IMR-90 (cell line): Measurements from ENCODE around the gene FAM193A. TPM values are rescaled to one million over a fixed set of nuclear protein-coding genes. Genes with fewer than 3 reads are reported as not detected.

Experiments used
- ATAC-seq: fragments of 200-7000 bp; cut with Tn5 transposase; 2 replicates; pipeline ENCODE4 v1.9.1; 2020; ENCODE audit warnings: low read depth, mild to moderate bottlenecking, moderate library complexity
- BruUV-seq: library from RNA; stranded (reverse); fragments of 400-500 nt; replicated peaks from 2 replicates; lab custom pipeline; 2021; lab: Mats Ljungman, UMichigan
- CTCF ChIA-PET: fragments of 300-600 bp; formaldehyde crosslinking; extraction: SDS; loops from one replicate; lab custom pipeline; 2021; ENCODE audit warnings: antibody characterized with exemption; lab: Yijun Ruan, JAX
- POLR2A ChIA-PET: fragments of 300-600 bp; sonication (Branson Sonifier 250); formaldehyde crosslinking; loops from one replicate; lab custom pipeline; 2022; ENCODE audit warnings: antibody characterized with exemption; ENCODE audit not compliant: unreplicated experiment; lab: Charles Lee
- DNase-seq: peaks from one replicate; pipeline ENCODE4 v3.0.0; 2013
- H2AFZ ChIP-seq: replicated peaks from 2 replicates; pipeline ENCODE3; 2013; ENCODE audit warnings: low read length, mild to moderate bottlenecking; ENCODE audit not compliant: poor library complexity
- H2AK5ac ChIP-seq: 2 replicates; pipeline ENCODE4 v1.6.1; 2013; ENCODE audit warnings: low read depth, low read length, inconsistent platforms
- H2AK9ac ChIP-seq: replicated peaks from 2 replicates; pipeline ENCODE3; 2013; ENCODE audit warnings: mild to moderate bottlenecking, low read depth, low read length, moderate library complexity; ENCODE audit not compliant: poor library complexity
- H2BK120ac ChIP-seq: 2 replicates; pipeline ENCODE4 v1.6.1; 2013; ENCODE audit warnings: low read depth, low read length, inconsistent platforms
- H2BK15ac ChIP-seq: 3 replicates; pipeline ENCODE4 v1.6.1; 2013; ENCODE audit warnings: low read depth, low read length, inconsistent platforms
- H2BK20ac ChIP-seq: 2 replicates; pipeline ENCODE4 v1.6.1; 2013; ENCODE audit warnings: low read depth, mild to moderate bottlenecking, inconsistent platforms, low read length, moderate library complexity
- H2BK5ac ChIP-seq: 2 replicates; pipeline ENCODE4 v1.6.1; 2013; ENCODE audit warnings: mild to moderate bottlenecking, low read depth, low read length, inconsistent platforms; ENCODE audit not compliant: poor library complexity, severe bottlenecking
- H3K14ac ChIP-seq: replicated peaks from 2 replicates; pipeline ENCODE4 v1.6.1; 2013; ENCODE audit warnings: low read depth, low read length, inconsistent platforms
- H3K18ac ChIP-seq: 2 replicates; pipeline ENCODE4 v1.6.1; 2013; ENCODE audit warnings: low read depth, low read length, control low read depth
- H3K23ac ChIP-seq: 2 replicates; pipeline ENCODE4 v1.6.1; 2013; ENCODE audit warnings: low read depth, low read length, inconsistent platforms
- H3K27ac ChIP-seq: 2 replicates; pipeline ENCODE4 v1.5.1; 2013; ENCODE audit warnings: mild to moderate bottlenecking, control low read depth, low read length; ENCODE audit not compliant: insufficient read depth
- H3K27me3 ChIP-seq: 2 replicates; pipeline ENCODE4 v1.6.1; 2013; ENCODE audit warnings: low read length; ENCODE audit not compliant: control insufficient read depth, insufficient read depth
- H3K36me3 ChIP-seq: 2 replicates; pipeline ENCODE4 v1.6.1; 2013; ENCODE audit warnings: low read length, mixed read lengths; ENCODE audit not compliant: control insufficient read depth, insufficient read depth
- H3K4ac ChIP-seq: 2 replicates; pipeline ENCODE4 v1.6.1; 2013; ENCODE audit warnings: low read depth, low read length, inconsistent platforms
- H3K4me1 ChIP-seq: 2 replicates; pipeline ENCODE4 v1.6.1; 2013; ENCODE audit warnings: low read length, mixed read lengths; ENCODE audit not compliant: control insufficient read depth, insufficient read depth
- H3K4me2 ChIP-seq: 2 replicates; pipeline ENCODE4 v1.6.1; 2013; ENCODE audit warnings: low read depth, mild to moderate bottlenecking, control low read depth, low read length, moderate library complexity
- H3K4me3 ChIP-seq: 2 replicates; pipeline ENCODE4 v1.5.1; 2013; ENCODE audit warnings: low read depth, mild to moderate bottlenecking, control low read depth, low read length, moderate library complexity; ENCODE audit not compliant: insufficient read depth
- H3K56ac ChIP-seq: 2 replicates; pipeline ENCODE4 v1.6.1; 2013; ENCODE audit warnings: low read length, inconsistent platforms; ENCODE audit not compliant: insufficient read depth; ENCODE audit errors: extremely low read depth
- H3K79me1 ChIP-seq, 2 experiments: 2 replicates each; pipeline ENCODE4 v1.6.1; 2013; ENCODE audit warnings: low read length in 2 of 2, inconsistent platforms in 1 of 2, low read depth in 1 of 2
- H3K9ac ChIP-seq: 2 replicates; pipeline ENCODE4 v1.6.1; 2013; ENCODE audit warnings: low read depth, low read length, control low read depth
- H3K9me1 ChIP-seq: 2 replicates; pipeline ENCODE4 v1.6.1; 2013; ENCODE audit warnings: low read length, inconsistent platforms; ENCODE audit not compliant: insufficient read depth
- H3K9me3 ChIP-seq: 2 replicates; pipeline ENCODE4 v1.6.1; 2013; ENCODE audit warnings: low read length; ENCODE audit not compliant: control insufficient read depth, insufficient read depth
- H4K20me1 ChIP-seq: 2 replicates; pipeline ENCODE4 v1.6.1; 2013; ENCODE audit warnings: low read length, inconsistent platforms; ENCODE audit not compliant: insufficient read depth
- H4K5ac ChIP-seq: 2 replicates; pipeline ENCODE4 v1.6.1; 2013; ENCODE audit warnings: mild to moderate bottlenecking, low read depth, low read length, control low read depth
- H4K8ac ChIP-seq, 2 experiments: 2 replicates each; pipeline ENCODE4 v1.6.1; 2013; ENCODE audit warnings: low read depth in 2 of 2, low read length in 2 of 2, control low read depth in 1 of 2, inconsistent platforms in 1 of 2
- H4K91ac ChIP-seq: 2 replicates; pipeline ENCODE4 v1.6.1; 2013; ENCODE audit warnings: low read depth, low read length, inconsistent platforms; ENCODE audit not compliant: insufficient read depth
- BHLHE40 ChIP-seq: fragments of 150-350 bp; IDR thresholded peaks from 2 replicates; pipeline ENCODE4 v1.6.1; 2016; ENCODE audit warnings: mild to moderate bottlenecking, low read depth, low read length
- CEBPB ChIP-seq: IDR thresholded peaks from 2 replicates; pipeline ENCODE4 v1.6.1; 2012; ENCODE audit warnings: low read depth, low read length, improper control_type of control experiment
- FOS ChIP-seq: fragments of 150-350 bp; IDR thresholded peaks from 2 replicates; pipeline ENCODE4 v1.6.1; 2016; ENCODE audit warnings: low read depth, low read length
- MAFK ChIP-seq: IDR thresholded peaks from 2 replicates; pipeline ENCODE4 v1.6.1; 2012; ENCODE audit warnings: low read depth, low read length, improper control_type of control experiment
- RAD21 ChIP-seq: IDR thresholded peaks from 2 replicates; pipeline ENCODE4 v1.6.1; 2012; ENCODE audit warnings: low read length, improper control_type of control experiment
- RFX5 ChIP-seq: IDR thresholded peaks from 2 replicates; pipeline ENCODE4 v1.8.0; 2012; ENCODE audit warnings: low read depth, mild to moderate bottlenecking, low read length, moderate library complexity
- SMC3 ChIP-seq: fragments of 150-350 bp; IDR thresholded peaks from 2 replicates; pipeline ENCODE4 v1.6.1; 2016; ENCODE audit warnings: low read depth, mild to moderate bottlenecking, antibody characterized with exemption, low read length, moderate library complexity
- WGBS, 2 experiments: methylation state at CpG; one replicate each; pipeline versions ENCODE4 v1.1.5 to v1.1.7; 2013; ENCODE audit warnings: missing lambda C conversion rate in 2 of 2; ENCODE audit not compliant: insufficient read length in 1 of 2; ENCODE audit errors: extremely low coverage in 2 of 2; 5-methylcytosine and 5-hydroxymethylcytosine counted together
- dilution Hi-C: fragments of 300-500 bp; cut with HindIII; formaldehyde crosslinking; loops from one replicate; pipeline ENCODE4 v1.14.3; 2018; ENCODE audit warnings: low sequenced_read_pairs; ENCODE audit not compliant: unreplicated experiment
- in situ Hi-C: fragments of 300-500 bp; cut with MboI; formaldehyde crosslinking; loops from 3 replicates; pipeline ENCODE4 v1.14.3; 2019; ENCODE audit warnings: low sequenced_read_pairs, inconsistent platforms, mixed read lengths
- intact Hi-C: fragments of 100-400 bp; cut with micrococcal nuclease; formaldehyde crosslinking; loops from 2 replicates; pipeline ENCODE4 v1.10.0; 2022
- polyA plus RNA-seq, 3 experiments: library from polyadenylated mRNA; depleted of rRNA; stranded (reverse); fragments of >200 nt; gene quantifications; 2 replicates each; pipeline ENCODE4 v1.2.3, GENCODE V29; 2012; ENCODE audit warnings: low replicate concordance in 1 of 3
- total RNA-seq: library from RNA; depleted of rRNA; stranded (reverse); fragments of >200 nt; gene quantifications from 2 replicates; pipeline ENCODE4 v1.2.3, GENCODE V29; 2012
- TF ChIP-seq, protein P1 (sequence below): fragments of 150-350 bp; IDR thresholded peaks from 2 replicates; pipeline ENCODE4 v1.6.1; 2016; ENCODE audit warnings: low read depth, mild to moderate bottlenecking, low read length, moderate library complexity, borderline replicate concordance
- TF ChIP-seq, protein P2 (sequence below): conservative IDR thresholded peaks from 2 replicates; pipeline ENCODE4 v1.5.1; 2012; ENCODE audit warnings: mild to moderate bottlenecking, low read depth, low read length, improper control_type of control experiment

FAM193A gene
- total and polyA plus RNA-seq, 2 of the 4 experiments (the other 2 are of a cell fraction): 6.8 to 11.0 TPM

DNA sequence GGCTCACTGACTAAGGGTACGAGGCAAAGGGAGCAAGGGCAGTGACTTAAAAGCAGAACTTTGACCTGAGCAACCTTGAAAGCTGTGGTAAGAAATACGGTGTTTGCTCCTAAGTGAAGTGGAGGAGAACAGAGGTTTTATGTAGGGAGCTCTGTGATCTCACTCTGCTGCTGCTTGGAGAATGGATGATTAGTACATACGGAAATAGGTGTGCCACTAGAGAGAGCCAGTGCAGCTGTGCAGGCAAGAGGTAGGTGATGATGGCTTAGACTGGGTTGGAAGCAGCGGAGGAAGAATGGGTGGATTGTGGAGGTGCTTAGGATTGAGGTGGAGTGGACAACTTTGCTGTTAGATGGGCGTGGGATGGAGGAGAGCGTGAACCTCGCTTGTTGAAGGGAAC lies 85.0 kb downstream of the FAM193A start:
- CTCF ChIA-PET: no interaction called here
- no TSS peak for BruUV-seq
- Histone ChIP-seq H3K56ac (no peak overlapping the region), H3K4me3 (no peak overlapping the region), H3K23ac (no peak overlapping the region), H3K14ac (no peak overlapping the region), H3K36me3 (peaks cover 5% of the 10 kb centered on the region), H2BK20ac (no peak overlapping the region), H3K9me3 (no peaks in the 10 kb centered on the region), H2AK5ac (no peak overlapping the region), H3K27ac (no peak overlapping the region), H2BK120ac (no peak overlapping the region), H4K8ac (no peak overlapping the region), H3K27me3 (no peaks in the 10 kb centered on the region), H3K9ac (no peak overlapping the region), H3K9me1 (peaks cover 25% of the 10 kb centered on the region), H2AK9ac (no peak overlapping the region), H2BK15ac (no peak overlapping the region), H3K18ac (no peak overlapping the region), H2AFZ (no peak overlapping the region), H3K4me1 (peaks cover 2% of the 10 kb centered on the region; the same call in 1 of the 2 replicates), H3K79me1 (peaks cover 41 to 82% of the 10 kb centered on the region in 2 experiments), H4K5ac (no peak overlapping the region), H4K91ac (no peak overlapping the region), H4K20me1 (peaks cover 83% of the 10 kb centered on the region), H3K4me2 (no peak overlapping the region), H2BK5ac (no peak overlapping the region), H3K4ac (no peak overlapping the region)
- intact Hi-C loops (no loop called here), dilution Hi-C loops (no loop called here), in situ Hi-C loops (no loop called here)
- WGBS, 2 experiments: 95% methylated on average over 4 of the region's 7 CpGs; no CpG with 5 or more reads in 1 of the 2 experiments
- ATAC-seq (no peak), DNase-seq (no peak)
- POLR2A ChIA-PET: no interaction called here
- TF ChIP-seq, protein P1, sequence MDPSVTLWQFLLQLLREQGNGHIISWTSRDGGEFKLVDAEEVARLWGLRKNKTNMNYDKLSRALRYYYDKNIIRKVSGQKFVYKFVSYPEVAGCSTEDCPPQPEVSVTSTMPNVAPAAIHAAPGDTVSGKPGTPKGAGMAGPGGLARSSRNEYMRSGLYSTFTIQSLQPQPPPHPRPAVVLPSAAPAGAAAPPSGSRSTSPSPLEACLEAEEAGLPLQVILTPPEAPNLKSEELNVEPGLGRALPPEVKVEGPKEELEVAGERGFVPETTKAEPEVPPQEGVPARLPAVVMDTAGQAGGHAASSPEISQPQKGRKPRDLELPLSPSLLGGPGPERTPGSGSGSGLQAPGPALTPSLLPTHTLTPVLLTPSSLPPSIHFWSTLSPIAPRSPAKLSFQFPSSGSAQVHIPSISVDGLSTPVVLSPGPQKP: no peak
- TF ChIP-seq, protein P2, sequence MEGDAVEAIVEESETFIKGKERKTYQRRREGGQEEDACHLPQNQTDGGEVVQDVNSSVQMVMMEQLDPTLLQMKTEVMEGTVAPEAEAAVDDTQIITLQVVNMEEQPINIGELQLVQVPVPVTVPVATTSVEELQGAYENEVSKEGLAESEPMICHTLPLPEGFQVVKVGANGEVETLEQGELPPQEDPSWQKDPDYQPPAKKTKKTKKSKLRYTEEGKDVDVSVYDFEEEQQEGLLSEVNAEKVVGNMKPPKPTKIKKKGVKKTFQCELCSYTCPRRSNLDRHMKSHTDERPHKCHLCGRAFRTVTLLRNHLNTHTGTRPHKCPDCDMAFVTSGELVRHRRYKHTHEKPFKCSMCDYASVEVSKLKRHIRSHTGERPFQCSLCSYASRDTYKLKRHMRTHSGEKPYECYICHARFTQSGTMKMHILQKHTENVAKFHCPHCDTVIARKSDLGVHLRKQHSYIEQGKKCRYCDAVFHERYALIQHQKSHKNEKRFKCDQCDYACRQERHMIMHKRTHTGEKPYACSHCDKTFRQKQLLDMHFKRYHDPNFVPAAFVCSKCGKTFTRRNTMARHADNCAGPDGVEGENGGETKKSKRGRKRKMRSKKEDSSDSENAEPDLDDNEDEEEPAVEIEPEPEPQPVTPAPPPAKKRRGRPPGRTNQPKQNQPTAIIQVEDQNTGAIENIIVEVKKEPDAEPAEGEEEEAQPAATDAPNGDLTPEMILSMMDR: no peak
- TF ChIP-seq BHLHE40 (no peak), MAFK (no peak), RAD21 (no peak), SMC3 (no peak), RFX5 (no peak), CEBPB (no peak), FOS (no peak)
